ENCODE data around the gene SELENON. TPM values are rescaled to one million over a fixed set of nuclear protein-coding genes. Genes with fewer than 3 reads are reported as not detected.

SELENON gene
- total RNA-seq, 1 donor = 23.7 TPM

DNA sequence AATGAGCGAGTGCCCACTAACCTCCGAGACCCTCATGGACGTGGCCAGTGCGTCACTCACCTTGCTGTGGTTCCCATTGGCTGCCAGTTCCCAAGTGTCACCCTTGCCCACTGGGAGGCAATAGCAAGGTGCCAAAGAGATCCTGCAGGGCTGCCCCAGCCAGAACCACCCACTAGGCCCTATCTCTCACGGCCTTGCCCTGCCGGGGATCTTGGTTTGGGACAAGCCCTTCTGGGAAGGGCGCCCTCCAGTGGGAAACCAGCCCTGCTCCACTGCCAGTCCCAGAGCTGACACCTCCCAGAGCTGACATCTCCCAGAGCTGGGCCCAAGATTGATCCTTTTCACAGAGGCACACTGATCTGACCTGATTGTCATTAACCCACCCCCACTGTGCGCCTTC is 2.1 kb upstream of the SELENON start:
- H3K4me3 ChIP-seq (ENCODE audit: low read depth, low read length) = no peak overlapping the region
- no peak for DNase-seq (ENCODE audit: low read depth)
- TF ChIP-seq, protein P1, sequence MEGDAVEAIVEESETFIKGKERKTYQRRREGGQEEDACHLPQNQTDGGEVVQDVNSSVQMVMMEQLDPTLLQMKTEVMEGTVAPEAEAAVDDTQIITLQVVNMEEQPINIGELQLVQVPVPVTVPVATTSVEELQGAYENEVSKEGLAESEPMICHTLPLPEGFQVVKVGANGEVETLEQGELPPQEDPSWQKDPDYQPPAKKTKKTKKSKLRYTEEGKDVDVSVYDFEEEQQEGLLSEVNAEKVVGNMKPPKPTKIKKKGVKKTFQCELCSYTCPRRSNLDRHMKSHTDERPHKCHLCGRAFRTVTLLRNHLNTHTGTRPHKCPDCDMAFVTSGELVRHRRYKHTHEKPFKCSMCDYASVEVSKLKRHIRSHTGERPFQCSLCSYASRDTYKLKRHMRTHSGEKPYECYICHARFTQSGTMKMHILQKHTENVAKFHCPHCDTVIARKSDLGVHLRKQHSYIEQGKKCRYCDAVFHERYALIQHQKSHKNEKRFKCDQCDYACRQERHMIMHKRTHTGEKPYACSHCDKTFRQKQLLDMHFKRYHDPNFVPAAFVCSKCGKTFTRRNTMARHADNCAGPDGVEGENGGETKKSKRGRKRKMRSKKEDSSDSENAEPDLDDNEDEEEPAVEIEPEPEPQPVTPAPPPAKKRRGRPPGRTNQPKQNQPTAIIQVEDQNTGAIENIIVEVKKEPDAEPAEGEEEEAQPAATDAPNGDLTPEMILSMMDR (IDR thresholded peaks at IDR 0.05; ENCODE audit: insufficient read depth, low read depth, low read length) = peak; percentile 45

DNA sequence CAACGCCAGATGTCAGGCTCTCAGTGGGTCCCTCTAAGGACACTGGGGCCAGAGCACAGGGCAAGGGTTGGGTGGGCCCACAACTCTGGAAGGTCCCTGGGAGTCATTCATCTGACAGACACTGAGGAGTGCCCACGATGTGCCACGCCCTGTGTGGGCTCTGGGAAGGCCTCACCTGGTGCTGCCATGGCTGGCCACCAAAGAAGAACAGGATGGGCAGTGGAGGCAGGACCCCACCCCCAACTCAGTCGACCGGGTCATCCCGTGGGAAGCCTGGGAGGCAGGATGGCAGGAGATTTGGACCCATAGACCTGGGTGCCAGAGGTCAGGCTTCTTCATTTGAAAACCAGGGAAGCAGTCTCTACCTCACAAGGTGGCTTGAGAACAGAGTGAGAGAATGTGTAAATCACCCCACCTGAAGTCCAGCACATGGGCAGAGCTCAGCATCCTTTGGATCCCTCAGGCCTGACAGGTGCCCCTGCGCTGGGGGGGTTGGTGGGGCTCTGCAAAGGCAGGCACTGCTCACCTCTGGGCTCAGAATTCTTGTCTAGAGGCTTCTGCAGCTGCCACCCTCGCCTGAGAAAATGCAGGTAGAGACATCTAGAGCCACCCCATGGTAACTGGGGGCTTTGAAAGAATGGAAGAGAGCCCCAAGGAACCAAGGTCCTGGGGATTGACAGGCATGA is 1.2 kb upstream of the SELENON start:
- no peak overlapping the region for H3K4me3 ChIP-seq (ENCODE audit: low read depth, low read length)
- TF ChIP-seq, protein P1 (IDR thresholded peaks at IDR 0.05; ENCODE audit: insufficient read depth, low read depth, low read length) = no peak
- DNase-seq (ENCODE audit: low read depth) = no peak

DNA sequence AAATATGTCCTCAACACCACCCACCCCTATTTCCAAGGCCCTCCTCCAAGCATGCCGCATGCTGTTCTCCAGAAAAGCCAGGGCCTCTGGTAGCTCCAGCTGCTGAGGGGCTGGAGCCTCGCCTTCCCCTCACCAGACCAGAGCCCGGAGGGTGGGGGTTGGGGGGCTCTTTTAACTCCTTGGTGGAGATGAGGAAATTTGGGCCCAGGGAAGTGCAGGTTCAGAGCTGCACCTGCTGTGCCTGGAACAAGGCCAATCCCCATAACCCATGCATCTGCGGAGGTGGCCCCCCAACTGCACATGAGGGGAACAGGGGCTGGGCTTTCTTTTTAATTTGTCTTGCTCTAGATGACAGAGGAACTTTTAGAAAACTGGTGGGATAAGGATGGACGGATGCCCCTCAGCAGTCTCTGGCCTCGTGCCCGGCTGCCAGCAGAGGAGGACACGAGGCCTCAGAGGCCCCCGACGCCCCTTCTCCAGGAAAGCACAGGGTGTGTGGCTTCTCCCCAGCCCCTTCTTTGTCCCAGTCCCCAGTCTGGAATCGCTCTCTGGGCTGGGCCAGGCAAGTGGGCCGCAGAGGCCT is 550 bp upstream of the SELENON start:
- TF ChIP-seq, protein P1 (IDR thresholded peaks at IDR 0.05; ENCODE audit: insufficient read depth, low read depth, low read length) = no peak
- peak overlapping the region; percentile 56 for H3K4me3 ChIP-seq (ENCODE audit: low read depth, low read length)
- no peak for DNase-seq (ENCODE audit: low read depth)

DNA sequence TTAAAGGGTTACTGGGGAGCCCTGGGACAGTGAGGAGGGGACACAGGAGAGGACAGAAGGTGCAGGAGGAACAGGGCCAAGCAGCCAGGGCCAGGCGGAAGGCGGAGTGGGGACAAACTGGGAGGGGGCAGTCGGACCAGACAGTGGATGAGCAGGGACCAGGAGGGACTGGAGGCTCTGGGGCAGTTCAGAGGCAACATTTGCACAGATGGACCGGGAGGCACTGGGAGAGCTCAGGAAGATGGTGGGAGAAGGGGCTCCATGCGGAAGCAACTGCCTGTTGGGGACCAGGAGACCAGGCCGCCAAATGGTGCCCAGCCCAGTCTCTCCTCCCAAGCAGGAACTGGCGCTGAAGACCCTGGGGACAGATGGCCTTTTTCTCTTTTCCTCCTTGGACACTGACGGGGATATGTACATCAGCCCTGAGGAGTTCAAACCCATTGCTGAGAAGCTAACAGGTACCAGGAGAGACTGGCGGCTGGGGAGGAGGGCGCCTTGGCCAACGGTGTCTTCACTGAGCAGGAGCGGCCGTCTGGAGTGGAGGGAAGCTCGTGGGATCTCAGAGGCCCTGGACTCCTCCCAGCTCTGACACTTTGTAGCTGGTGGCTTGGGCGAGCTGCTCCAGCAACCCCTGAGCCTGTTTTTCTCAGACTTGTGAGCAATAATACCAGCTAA is 847 bp downstream of the SELENON start:
- peak overlapping the region; percentile 72 for H3K4me3 ChIP-seq (ENCODE audit: low read depth, low read length)
- DNase-seq (ENCODE audit: low read depth) = no peak
- TF ChIP-seq, protein P1 (IDR thresholded peaks at IDR 0.05; ENCODE audit: insufficient read depth, low read depth, low read length) = no peak

DNA sequence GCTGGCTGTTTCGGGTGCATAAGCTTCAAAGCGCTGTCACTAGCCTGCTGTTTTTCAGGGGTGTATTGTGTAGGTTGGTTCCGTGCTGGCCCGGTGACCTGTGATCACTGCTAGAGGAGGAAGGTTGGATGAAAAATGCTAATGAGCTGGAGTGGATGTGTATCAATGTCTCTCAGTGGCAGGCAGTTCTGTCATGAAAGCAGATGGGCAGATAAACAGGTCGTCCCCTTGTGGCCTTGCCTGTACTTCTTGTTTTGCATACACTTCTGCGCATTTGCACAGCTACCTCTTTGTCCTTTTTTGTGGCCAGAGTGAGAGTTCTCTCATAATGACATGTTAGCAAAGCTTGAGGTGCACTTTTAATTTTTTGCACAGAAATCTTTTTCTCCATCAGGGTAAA is 2.9 kb downstream of the SELENON start:
- H3K4me3 ChIP-seq (ENCODE audit: low read depth, low read length) = no peak overlapping the region
- TF ChIP-seq, protein P1 (IDR thresholded peaks at IDR 0.05; ENCODE audit: insufficient read depth, low read depth, low read length) = no peak
- no peak for DNase-seq (ENCODE audit: low read depth)

DNA sequence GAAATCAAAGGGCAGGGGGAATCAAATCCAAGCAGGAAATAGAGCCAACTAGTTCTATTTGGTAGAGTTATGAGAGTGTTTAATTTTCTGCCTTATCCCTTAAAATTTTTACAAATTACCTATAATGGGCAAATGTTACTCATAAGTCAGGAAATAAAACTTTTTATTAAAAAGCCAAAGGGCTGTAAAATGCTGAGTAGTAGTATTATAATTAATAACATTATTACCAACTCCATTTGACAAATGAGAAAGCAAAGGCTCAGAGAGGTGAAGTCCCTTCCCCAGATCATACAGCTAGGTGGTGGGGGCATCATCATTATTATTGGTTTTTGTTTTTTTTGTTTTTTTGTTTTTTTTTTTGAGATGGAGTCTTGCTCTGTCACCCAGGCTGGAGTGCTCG is 3.4 kb downstream of the SELENON start:
- H3K4me3 ChIP-seq (ENCODE audit: low read depth, low read length) = no peak overlapping the region
- TF ChIP-seq, protein P1 (IDR thresholded peaks at IDR 0.05; ENCODE audit: insufficient read depth, low read depth, low read length) = no peak
- DNase-seq (ENCODE audit: low read depth) = no peak

Measured in fibroblast of villous mesenchyme (primary cell).